H9 (cell line): ENCODE results near the gene DEPP1. TPM values are rescaled to one million over a fixed set of nuclear protein-coding genes. Genes with fewer than 3 reads are reported as not detected.

Experiments
- DNase-seq: peaks from one replicate; pipeline ENCODE4 v3.0.0-alpha.2; 2017
- H2AFZ ChIP-seq: one replicate; pipeline ENCODE4 v1.6.1; 2013; ENCODE audit warnings: mild to moderate bottlenecking, low read length, control low read depth, moderate library complexity
- H2AK5ac ChIP-seq: 2 replicates; pipeline ENCODE4 v1.6.1; 2013; ENCODE audit warnings: low read length, control low read depth, mixed read lengths; ENCODE audit not compliant: insufficient read length
- H2BK120ac ChIP-seq: one replicate; pipeline ENCODE4 v1.6.1; 2013; ENCODE audit warnings: low read depth, mild to moderate bottlenecking, low read length, control low read depth, inconsistent platforms; ENCODE audit not compliant: poor library complexity, severe bottlenecking
- H2BK12ac ChIP-seq: 2 replicates; pipeline ENCODE4 v1.6.1; 2013; ENCODE audit warnings: low read length, control low read depth, mixed read lengths, low read depth; ENCODE audit not compliant: insufficient read length
- H2BK15ac ChIP-seq: 2 replicates; pipeline ENCODE4 v1.6.1; 2013; ENCODE audit warnings: low read depth, low read length, control low read depth
- H2BK20ac ChIP-seq: one replicate; pipeline ENCODE4 v1.6.1; 2013; ENCODE audit warnings: low read depth, mild to moderate bottlenecking, low read length, control low read depth, inconsistent platforms; ENCODE audit not compliant: poor library complexity, severe bottlenecking
- H2BK5ac ChIP-seq: 2 replicates; pipeline ENCODE4 v1.6.1; 2013; ENCODE audit warnings: low read length, control low read depth, mixed read lengths; ENCODE audit not compliant: insufficient read length
- H3K14ac ChIP-seq: 2 replicates; pipeline ENCODE4 v1.6.1; 2013; ENCODE audit warnings: low read length, control low read depth; ENCODE audit not compliant: insufficient read depth
- H3K18ac ChIP-seq: 2 replicates; pipeline ENCODE4 v1.6.1; 2013; ENCODE audit warnings: low read depth, mild to moderate bottlenecking, mixed read lengths, low read length, control low read depth; ENCODE audit not compliant: insufficient read length
- H3K23ac ChIP-seq: 2 replicates; pipeline ENCODE4 v1.6.1; 2013; ENCODE audit warnings: low read length, control low read depth, mixed read lengths, low read depth; ENCODE audit not compliant: insufficient read length
- H3K23me2 ChIP-seq: 2 replicates; pipeline ENCODE4 v1.6.1; 2013; ENCODE audit warnings: low read depth, mild to moderate bottlenecking, mixed read lengths, low read length, control low read depth; ENCODE audit not compliant: insufficient read length, poor library complexity, severe bottlenecking
- H3K27ac ChIP-seq: 2 replicates; pipeline ENCODE4 v1.5.1; 2013; ENCODE audit warnings: low read length, control low read depth, mixed read lengths, low read depth; ENCODE audit not compliant: insufficient read length
- H3K27me3 ChIP-seq: 2 replicates; pipeline ENCODE4 v1.6.1; 2013; ENCODE audit warnings: low read length, control low read depth, inconsistent platforms; ENCODE audit not compliant: insufficient read depth
- H3K4ac ChIP-seq: 2 replicates; pipeline ENCODE4 v1.6.1; 2013; ENCODE audit warnings: low read depth, mild to moderate bottlenecking, control low read depth, inconsistent platforms, low read length, moderate library complexity
- H3K4me1 ChIP-seq: 2 replicates; pipeline ENCODE4 v1.6.1; 2013; ENCODE audit warnings: low read length, control low read depth, inconsistent platforms; ENCODE audit not compliant: insufficient read depth
- H3K4me2 ChIP-seq: 2 replicates; pipeline ENCODE4 v1.6.1; 2013; ENCODE audit warnings: low read length, control low read depth, mixed read lengths; ENCODE audit not compliant: insufficient read length, insufficient read depth
- H3K56ac ChIP-seq: 2 replicates; pipeline ENCODE4 v1.6.1; 2013; ENCODE audit warnings: low read depth, mild to moderate bottlenecking, mixed read lengths, low read length, control low read depth; ENCODE audit not compliant: insufficient read length
- H3K79me1 ChIP-seq: 2 replicates; pipeline ENCODE4 v1.6.1; 2013; ENCODE audit warnings: low read depth, mild to moderate bottlenecking, moderate library complexity, low read length, control low read depth, inconsistent platforms; ENCODE audit not compliant: insufficient read depth, poor library complexity, severe bottlenecking
- H3K79me2 ChIP-seq: 2 replicates; pipeline ENCODE4 v1.6.1; 2013; ENCODE audit warnings: low read length, control low read depth, inconsistent platforms; ENCODE audit not compliant: insufficient read depth
- H3K9ac ChIP-seq: 2 replicates; pipeline ENCODE4 v1.6.1; 2013; ENCODE audit warnings: low read length, control low read depth, mixed read lengths; ENCODE audit not compliant: insufficient read length; ENCODE audit errors: extremely low read depth
- H3K9me3 ChIP-seq: one replicate; pipeline ENCODE4 v1.6.1; 2013; ENCODE audit warnings: low read depth, low read length, inconsistent platforms; ENCODE audit not compliant: control insufficient read depth
- H3T11ph ChIP-seq: one replicate; pipeline ENCODE4 v1.6.1; 2013; ENCODE audit warnings: mild to moderate bottlenecking, low read length, control low read depth, inconsistent platforms
- H4K20me1 ChIP-seq: one replicate; pipeline ENCODE4 v1.6.1; 2013; ENCODE audit not compliant: control insufficient read depth, insufficient read length, insufficient read depth
- H4K5ac ChIP-seq: 2 replicates; pipeline ENCODE4 v1.6.1; 2013; ENCODE audit warnings: low read depth, mild to moderate bottlenecking, mixed read lengths, low read length, control low read depth; ENCODE audit not compliant: insufficient read length
- H4K8ac ChIP-seq: replicated peaks from 2 replicates; pipeline ENCODE4 v1.6.1; 2013; ENCODE audit warnings: low read length, control low read depth, mixed read lengths, low read depth; ENCODE audit not compliant: insufficient read length
- H4K91ac ChIP-seq: 2 replicates; pipeline ENCODE4 v1.6.1; 2013; ENCODE audit warnings: low read depth, mild to moderate bottlenecking, moderate library complexity, mixed read lengths, low read length, control low read depth; ENCODE audit not compliant: insufficient read length
- H3K27ac Mint-ChIP-seq, 3 experiments: 2 replicates in 2 of 3; 3 replicates in 1 of 3; pipeline ENCODE4 v1.8.0; 2020 to 2021; ENCODE audit warnings: mixed read lengths in 3 of 3, mild to moderate bottlenecking in 1 of 3, moderate library complexity in 1 of 3
- H3K27me3 Mint-ChIP-seq: 2 replicates; pipeline ENCODE4 v1.8.0; 2021; ENCODE audit warnings: low read depth, mild to moderate bottlenecking, moderate library complexity, mixed read lengths
- H3K36me3 Mint-ChIP-seq, 3 experiments: 2 replicates in 2 of 3; 3 replicates in 1 of 3; pipeline ENCODE4 v1.8.0; 2020 to 2021; ENCODE audit warnings: low read depth in 3 of 3, mixed read lengths in 3 of 3; ENCODE audit not compliant: insufficient read depth in 1 of 3
- H3K4me1 Mint-ChIP-seq, 2 experiments: 2 replicates each; pipeline ENCODE4 v1.8.0; 2020; ENCODE audit warnings: mixed read lengths in 2 of 2
- H3K4me3 Mint-ChIP-seq, 2 experiments: 2 replicates in 1 of 2; 3 replicates in 1 of 2; pipeline ENCODE4 v1.8.0; 2020 to 2021; ENCODE audit warnings: mild to moderate bottlenecking in 2 of 2, mixed read lengths in 2 of 2, moderate library complexity in 1 of 2
- H3K9me3 Mint-ChIP-seq, 2 experiments: 2 replicates in 1 of 2; 3 replicates in 1 of 2; pipeline ENCODE4 v1.8.0; 2020; ENCODE audit warnings: mild to moderate bottlenecking in 2 of 2, mixed read lengths in 2 of 2, moderate library complexity in 1 of 2
- WGBS: extraction: QIAGEN DNeasy Blood & Tissue Kit; methylation state at CpG from one replicate; pipeline ENCODE4 v1.1.7; 2013; ENCODE audit warnings: missing lambda C conversion rate, low lambda C conversion rate, mixed read lengths; ENCODE audit not compliant: insufficient read length; ENCODE audit errors: extremely low coverage; 5-methylcytosine and 5-hydroxymethylcytosine counted together
- total RNA-seq: library from RNA; stranded (reverse); gene quantifications from 2 replicates; pipeline ENCODE4 v1.2.1, GENCODE V29; 2021
- TF ChIP-seq, protein P1 (sequence below): fragments of 200-600 bp; sonication (generic); conservative IDR thresholded peaks from 3 replicates; pipeline ENCODE4 v1.8.0; 2021; ENCODE audit warnings: antibody characterized with exemption, mild to moderate bottlenecking

Gene DEPP1
- total RNA-seq, 1 experiment from 2014 or later: 2.4 TPM

DNA sequence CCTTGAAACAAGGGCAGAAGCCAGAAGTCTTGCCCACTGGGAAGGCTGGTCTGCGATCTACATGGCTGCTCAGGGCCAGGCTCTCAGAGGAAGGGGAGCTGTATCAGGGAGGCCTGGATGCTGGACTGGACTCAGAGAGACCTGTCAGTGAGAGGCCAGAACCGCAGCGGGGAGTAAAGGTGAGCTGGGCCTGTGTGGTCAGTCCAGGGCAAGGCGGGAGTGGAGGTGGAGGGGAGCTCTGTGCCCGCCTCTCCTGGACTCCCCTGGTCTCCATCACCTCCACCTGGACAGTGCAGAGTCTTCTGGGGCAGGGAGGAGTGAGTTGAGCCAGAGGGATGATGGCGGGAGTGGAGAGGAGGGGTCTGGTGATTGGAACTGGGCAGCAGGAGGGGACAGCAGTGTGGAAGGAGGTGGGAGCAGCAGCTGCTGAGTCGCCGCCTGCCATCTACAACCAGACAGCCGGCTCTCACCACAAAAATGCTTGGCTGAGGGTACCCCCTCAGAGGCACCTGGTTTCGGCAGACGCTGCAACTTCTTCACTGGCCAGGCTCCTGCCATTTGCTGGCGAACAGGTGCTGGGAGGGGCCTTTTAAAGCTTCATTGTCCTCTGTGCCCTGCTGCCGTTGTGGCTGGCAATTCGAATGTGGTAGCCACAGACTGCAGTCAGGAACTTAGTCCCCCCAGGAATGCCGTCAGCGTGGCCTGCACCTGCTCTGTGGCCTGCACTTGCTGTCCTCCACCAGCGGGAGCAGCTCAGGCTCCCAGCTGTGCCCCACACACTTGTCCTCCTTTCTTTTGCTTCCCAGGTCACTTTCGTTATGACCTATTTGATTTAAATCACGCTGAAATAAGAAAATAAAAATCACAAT is 15.5 kb downstream of the DEPP1 start:
- H2BK5ac ChIP-seq: no peak overlapping the region
- peak overlapping the region; percentile 21 for H3K18ac ChIP-seq
- peaks cover 0 to 2% (median 0%) of the 10 kb centered on the region in 3 experiments; a peak in 1 of 7 replicates for H3K36me3 Mint-ChIP-seq
- H4K5ac ChIP-seq: no peak overlapping the region
- no peak overlapping the region for H3K4ac ChIP-seq
- no peaks in the 10 kb centered on the region for H3K27me3 ChIP-seq
- peaks cover 25% of the 10 kb centered on the region for H3K4me1 ChIP-seq
- H3T11ph ChIP-seq: no peak overlapping the region
- no peak overlapping the region for H2BK120ac ChIP-seq
- peak overlapping the region in 2 of 3 experiments; percentile 27 to 87; a peak in 4 of 7 replicates for H3K27ac Mint-ChIP-seq
- H3K9me3 Mint-ChIP-seq: no peaks in the 10 kb centered on the region; a peak in 1 of 5 replicates
- H4K8ac ChIP-seq: no peak overlapping the region
- H3K23me2 ChIP-seq: peaks cover 11% of the 10 kb centered on the region
- no peak overlapping the region for H2AK5ac ChIP-seq
- no peak overlapping the region for H4K91ac ChIP-seq
- H3K9me3 ChIP-seq: no peaks in the 10 kb centered on the region
- H2BK15ac ChIP-seq: no peak overlapping the region
- H3K4me2 ChIP-seq: no peak overlapping the region
- H3K4me3 Mint-ChIP-seq: no peak overlapping the region
- H3K9ac ChIP-seq: no peak overlapping the region
- H3K27ac ChIP-seq: no peak overlapping the region
- H2BK12ac ChIP-seq: no peak overlapping the region
- no peak overlapping the region for H3K56ac ChIP-seq
- DNase-seq: peak; percentile 70
- H3K79me2 ChIP-seq: no peaks in the 10 kb centered on the region
- no peak overlapping the region for H3K14ac ChIP-seq
- H2BK20ac ChIP-seq: no peak overlapping the region
- H3K23ac ChIP-seq: no peak overlapping the region
- H3K79me1 ChIP-seq: no peaks in the 10 kb centered on the region
- H3K4me1 Mint-ChIP-seq: peaks cover 80% of the 10 kb centered on the region in 2 experiments
- no peaks in the 10 kb centered on the region for H4K20me1 ChIP-seq
- WGBS: no CpG with 5 or more reads among the region's 19 CpGs
- TF ChIP-seq, protein P1, sequence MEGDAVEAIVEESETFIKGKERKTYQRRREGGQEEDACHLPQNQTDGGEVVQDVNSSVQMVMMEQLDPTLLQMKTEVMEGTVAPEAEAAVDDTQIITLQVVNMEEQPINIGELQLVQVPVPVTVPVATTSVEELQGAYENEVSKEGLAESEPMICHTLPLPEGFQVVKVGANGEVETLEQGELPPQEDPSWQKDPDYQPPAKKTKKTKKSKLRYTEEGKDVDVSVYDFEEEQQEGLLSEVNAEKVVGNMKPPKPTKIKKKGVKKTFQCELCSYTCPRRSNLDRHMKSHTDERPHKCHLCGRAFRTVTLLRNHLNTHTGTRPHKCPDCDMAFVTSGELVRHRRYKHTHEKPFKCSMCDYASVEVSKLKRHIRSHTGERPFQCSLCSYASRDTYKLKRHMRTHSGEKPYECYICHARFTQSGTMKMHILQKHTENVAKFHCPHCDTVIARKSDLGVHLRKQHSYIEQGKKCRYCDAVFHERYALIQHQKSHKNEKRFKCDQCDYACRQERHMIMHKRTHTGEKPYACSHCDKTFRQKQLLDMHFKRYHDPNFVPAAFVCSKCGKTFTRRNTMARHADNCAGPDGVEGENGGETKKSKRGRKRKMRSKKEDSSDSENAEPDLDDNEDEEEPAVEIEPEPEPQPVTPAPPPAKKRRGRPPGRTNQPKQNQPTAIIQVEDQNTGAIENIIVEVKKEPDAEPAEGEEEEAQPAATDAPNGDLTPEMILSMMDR: peak; percentile 49
- H2AFZ ChIP-seq: no peak overlapping the region
- peaks cover 13% of the 10 kb centered on the region for H3K27me3 Mint-ChIP-seq
